Neuronal stem cell (in vitro differentiated cells): Measurements from ENCODE around the gene PFN3.

Source experiments
- DNase-seq: peaks from one replicate; pipeline ENCODE4 v3.0.0-alpha.2; 2013; ENCODE audit warnings: low spot score
- H2AFZ ChIP-seq: one replicate; pipeline ENCODE4 v1.6.1; 2013; ENCODE audit warnings: mild to moderate bottlenecking, low read length, inconsistent platforms
- H2AK5ac ChIP-seq: 2 replicates; pipeline ENCODE4 v1.6.1; 2013; ENCODE audit warnings: low read depth, mild to moderate bottlenecking, inconsistent platforms, low read length, moderate library complexity, mixed read lengths
- H2BK120ac ChIP-seq: 2 replicates; pipeline ENCODE4 v1.6.1; 2013; ENCODE audit warnings: low read depth, mild to moderate bottlenecking, inconsistent platforms, low read length, moderate library complexity, mixed read lengths
- H2BK12ac ChIP-seq: one replicate; pipeline ENCODE4 v1.6.1; 2013; ENCODE audit warnings: low read length, inconsistent platforms
- H2BK15ac ChIP-seq: 2 replicates; pipeline ENCODE4 v1.6.1; 2013; ENCODE audit warnings: mild to moderate bottlenecking, low read length, inconsistent platforms, mixed read lengths
- H2BK5ac ChIP-seq: one replicate; pipeline ENCODE4 v1.6.1; 2013; ENCODE audit warnings: inconsistent platforms, mild to moderate bottlenecking, low read length, moderate library complexity
- H3K14ac ChIP-seq: one replicate; pipeline ENCODE4 v1.6.1; 2013; ENCODE audit warnings: low read length, inconsistent platforms
- H3K18ac ChIP-seq: 2 replicates; pipeline ENCODE4 v1.6.1; 2013; ENCODE audit warnings: low read length, inconsistent platforms
- H3K23ac ChIP-seq: 2 replicates; pipeline ENCODE4 v1.6.1; 2013; ENCODE audit warnings: low read depth, mild to moderate bottlenecking, mixed read lengths, low read length, inconsistent platforms; ENCODE audit not compliant: poor library complexity
- H3K27ac ChIP-seq: replicated peaks from 3 replicates; pipeline ENCODE4 v1.5.1; 2013; ENCODE audit warnings: low read length, inconsistent platforms
- H3K27me3 ChIP-seq, 3 experiments: 2 replicates each; pipeline ENCODE4 v1.6.1; 2013; ENCODE audit warnings: low read length in 3 of 3, mild to moderate bottlenecking in 2 of 3, inconsistent platforms in 1 of 3, low read depth in 1 of 3, mixed read lengths in 1 of 3, moderate library complexity in 1 of 3; ENCODE audit not compliant: control insufficient read depth in 3 of 3, insufficient read depth in 3 of 3
- H3K36me3 ChIP-seq, 2 donors: replicated peaks in 1 of 2; 2 replicates each; pipeline ENCODE4 v1.6.1; 2013; ENCODE audit warnings: low read length in 2 of 2; ENCODE audit not compliant: control insufficient read depth in 2 of 2, insufficient read depth in 2 of 2
- H3K4ac ChIP-seq: 2 replicates; pipeline ENCODE4 v1.6.1; 2013; ENCODE audit warnings: inconsistent platforms, mild to moderate bottlenecking, low read length, moderate library complexity
- H3K4me1 ChIP-seq, 2 donors: 1 replicate in 1 of 2; 2 replicates in 1 of 2; pipeline ENCODE4 v1.6.1; 2013; ENCODE audit warnings: low read length in 2 of 2, low read depth in 1 of 2; ENCODE audit not compliant: control insufficient read depth in 2 of 2, insufficient read depth in 1 of 2
- H3K4me2 ChIP-seq: one replicate; pipeline ENCODE4 v1.6.1; 2013; ENCODE audit warnings: mild to moderate bottlenecking, low read length, inconsistent platforms; ENCODE audit not compliant: insufficient read depth, poor library complexity, severe bottlenecking
- H3K4me3 ChIP-seq, 2 donors: 2 replicates each; pipeline ENCODE4 v1.5.1; 2013; ENCODE audit warnings: low read length in 2 of 2, mild to moderate bottlenecking in 2 of 2, inconsistent platforms in 1 of 2, moderate library complexity in 1 of 2
- H3K79me1 ChIP-seq: one replicate; pipeline ENCODE4 v1.6.1; 2013; ENCODE audit warnings: low read depth, mild to moderate bottlenecking, inconsistent platforms, low read length, moderate library complexity
- H3K9ac ChIP-seq: one replicate; pipeline ENCODE4 v1.6.1; 2013; ENCODE audit warnings: mild to moderate bottlenecking, low read depth, low read length, inconsistent platforms; ENCODE audit not compliant: poor library complexity
- H3K9me3 ChIP-seq, 2 donors: replicated peaks in 1 of 2; 2 replicates each; pipeline versions ENCODE3 to v1.6.1; 2013; ENCODE audit warnings: low read length in 2 of 2, mild to moderate bottlenecking in 2 of 2, inconsistent platforms in 1 of 2, low read depth in 1 of 2, mixed read lengths in 1 of 2, moderate library complexity in 1 of 2; ENCODE audit not compliant: control insufficient read depth in 2 of 2, insufficient read depth in 1 of 2
- H4K8ac ChIP-seq: one replicate; pipeline ENCODE4 v1.6.1; 2013; ENCODE audit warnings: low read depth, mild to moderate bottlenecking, inconsistent platforms, low read length, moderate library complexity
- H4K91ac ChIP-seq: one replicate; pipeline ENCODE4 v1.6.1; 2013; ENCODE audit warnings: low read length, low read depth, mild to moderate bottlenecking, inconsistent platforms; ENCODE audit not compliant: poor library complexity
- WGBS, 2 donors: extraction: QIAGEN DNeasy Blood & Tissue Kit; methylation state at CpG; one replicate each; pipeline ENCODE4 v1.1.7; 2013; ENCODE audit warnings: missing lambda C conversion rate in 2 of 2, mixed read lengths in 1 of 2; ENCODE audit not compliant: insufficient read length in 2 of 2, insufficient replicate concordance in 1 of 2; ENCODE audit errors: extremely low coverage in 2 of 2; 5-methylcytosine and 5-hydroxymethylcytosine counted together

The PFN3 gene

GRCh38 chr5:177435847-177436536 lies 35.5 kb upstream of the PFN3 start:
- Histone ChIP-seq H2BK120ac (no peak overlapping the region), H3K36me3 (peaks cover 50 to 88% of the 10 kb centered on the region in 2 donors), H4K91ac (no peak overlapping the region), H2BK12ac (no peak overlapping the region), H3K79me1 (peaks cover 4% of the 10 kb centered on the region), H2BK15ac (no peak overlapping the region), H2BK5ac (no peak overlapping the region), H3K27ac (no peak overlapping the region), H3K4me2 (no peak overlapping the region), H3K9ac (peak overlapping the region; percentile 70), H3K14ac (peak overlapping the region; percentile 82), H3K23ac (no peak overlapping the region), H3K27me3 (no peaks in the 10 kb centered on the region), H2AK5ac (no peak overlapping the region), H3K4me3 (no peak overlapping the region), H3K4me1 (no peaks in the 10 kb centered on the region), H2AFZ (no peak overlapping the region), H4K8ac (no peak overlapping the region), H3K9me3 (no peaks in the 10 kb centered on the region), H3K18ac (no peak overlapping the region), H3K4ac (no peak overlapping the region)
- WGBS, 2 donors, result no CpG with 5 or more reads among the region's 37 CpGs
- DNase-seq, result no peak

GRCh38 chr5:177434942-177435738 lies 34.7 kb upstream of the PFN3 start:
- no peak overlapping the region for H2AFZ ChIP-seq
- no peak overlapping the region for H3K4ac ChIP-seq
- no peak overlapping the region for H3K14ac ChIP-seq
- no peaks in the 10 kb centered on the region for H3K4me1 ChIP-seq
- H2AK5ac ChIP-seq, result no peak overlapping the region
- no peak overlapping the region for H2BK120ac ChIP-seq
- H3K79me1 ChIP-seq, result peaks cover 4% of the 10 kb centered on the region
- WGBS, 2 donors, result no CpG with 5 or more reads among the region's 20 CpGs
- no peak overlapping the region for H3K18ac ChIP-seq
- H3K27me3 ChIP-seq, result no peaks in the 10 kb centered on the region
- no peak overlapping the region for H3K23ac ChIP-seq
- H3K27ac ChIP-seq, result no peak overlapping the region
- peaks cover 49 to 89% of the 10 kb centered on the region in 2 donors for H3K36me3 ChIP-seq
- no peak overlapping the region for H2BK15ac ChIP-seq
- no peak overlapping the region for H4K8ac ChIP-seq
- no peak overlapping the region for H3K9ac ChIP-seq
- H2BK5ac ChIP-seq, result no peak overlapping the region
- H3K4me3 ChIP-seq, result no peak overlapping the region
- H2BK12ac ChIP-seq, result no peak overlapping the region
- no peak overlapping the region for H3K4me2 ChIP-seq
- DNase-seq, result no peak
- no peak overlapping the region for H4K91ac ChIP-seq
- H3K9me3 ChIP-seq, result no peaks in the 10 kb centered on the region

GRCh38 chr5:177434437-177434836 lies 34.0 kb upstream of the PFN3 start:
- Histone ChIP-seq H2BK120ac (no peak overlapping the region), H3K4me2 (no peak overlapping the region), H2BK15ac (no peak overlapping the region), H3K23ac (no peak overlapping the region), H3K27me3 (no peaks in the 10 kb centered on the region), H2AK5ac (no peak overlapping the region), H3K4me1 (peaks cover 0 to 1% of the 10 kb centered on the region in 2 donors), H3K9me3 (no peaks in the 10 kb centered on the region), H2BK5ac (no peak overlapping the region), H3K4me3 (no peak overlapping the region), H2BK12ac (no peak overlapping the region), H3K4ac (no peak overlapping the region), H4K8ac (no peak overlapping the region), H3K14ac (no peak overlapping the region), H3K9ac (no peak overlapping the region), H3K79me1 (peaks cover 6% of the 10 kb centered on the region), H4K91ac (no peak overlapping the region), H3K18ac (no peak overlapping the region), H3K36me3 (peaks cover 47 to 89% of the 10 kb centered on the region in 2 donors), H2AFZ (no peak overlapping the region), H3K27ac (no peak overlapping the region)
- WGBS, 2 donors, result no CpG with 5 or more reads among the region's 8 CpGs
- no peak for DNase-seq

GRCh38 chr5:177433658-177434217 lies 33.3 kb upstream of the PFN3 start:
- Histone ChIP-seq H3K9ac (no peak overlapping the region), H3K36me3 (peaks cover 47 to 86% of the 10 kb centered on the region in 2 donors), H2BK5ac (peak overlapping the region; percentile 29), H3K4me3 (no peak overlapping the region), H3K4me1 (peaks cover 0 to 1% of the 10 kb centered on the region in 2 donors), H4K8ac (no peak overlapping the region), H3K27me3 (no peaks in the 10 kb centered on the region), H2AK5ac (no peak overlapping the region), H3K79me1 (peaks cover 6% of the 10 kb centered on the region), H2BK15ac (no peak overlapping the region), H3K4me2 (no peak overlapping the region), H3K18ac (no peak overlapping the region), H4K91ac (no peak overlapping the region), H3K14ac (peak overlapping the region; percentile 49), H3K27ac (no peak overlapping the region), H2BK120ac (no peak overlapping the region), H3K4ac (no peak overlapping the region), H2BK12ac (no peak overlapping the region), H3K9me3 (no peaks in the 10 kb centered on the region), H2AFZ (no peak overlapping the region), H3K23ac (no peak overlapping the region)
- no CpG with 5 or more reads among the region's 29 CpGs for WGBS, 2 donors
- DNase-seq, result no peak
